Chondrocyte (in vitro differentiated cells): ENCODE measurements around the gene SPATA17. TPM values are rescaled to one million over a fixed set of nuclear protein-coding genes. Genes with fewer than 3 reads are reported as not detected.

Experiments
- DNase-seq: peaks from one replicate; pipeline ENCODE4 v3.0.0; 2021; ENCODE audit warnings: mixed read lengths, low spot score
- H3K27ac Mint-ChIP-seq: one replicate; pipeline ENCODE4 v1.8.0; 2021; ENCODE audit warnings: mild to moderate bottlenecking, moderate library complexity, mixed read lengths; ENCODE audit not compliant: unreplicated experiment
- H3K27me3 Mint-ChIP-seq: 2 replicates; pipeline ENCODE4 v1.8.0; 2021; ENCODE audit warnings: low read depth, mixed read lengths
- H3K36me3 Mint-ChIP-seq: 2 replicates; pipeline ENCODE4 v1.8.0; 2021; ENCODE audit warnings: low read depth, mixed read lengths
- H3K4me1 Mint-ChIP-seq: 2 replicates; pipeline ENCODE4 v1.8.0; 2021; ENCODE audit warnings: low read depth, mild to moderate bottlenecking, mixed read lengths
- H3K4me3 Mint-ChIP-seq: one replicate; pipeline ENCODE4 v1.8.0; 2021; ENCODE audit warnings: mild to moderate bottlenecking, moderate library complexity, mixed read lengths; ENCODE audit not compliant: unreplicated experiment
- H3K9me3 Mint-ChIP-seq: 2 replicates; pipeline ENCODE4 v1.8.0; 2021; ENCODE audit warnings: low read depth, mixed read lengths
- CTCF ChIP-seq: fragments of 200-600 bp; sonication (generic); IDR thresholded peaks from 2 replicates; pipeline ENCODE4 v1.5.0; 2021; ENCODE audit warnings: antibody characterized with exemption, mild to moderate bottlenecking, moderate library complexity
- total RNA-seq: library from RNA; stranded (reverse); gene quantifications from 3 replicates; pipeline ENCODE4 v1.2.1, GENCODE V29; 2021

Gene SPATA17
- total RNA-seq, 1 donor from 2014 or later, result 0.15 TPM

GRCh38 chr1:217876401-217876800 lies 245.3 kb downstream of the SPATA17 start:
- Mint-ChIP-seq H3K4me3 (no peak overlapping the region), H3K4me1 (no peaks in the 10 kb centered on the region), H3K27ac (no peak overlapping the region), H3K9me3 (no peaks in the 10 kb centered on the region), H3K36me3 (no peaks in the 10 kb centered on the region), H3K27me3 (peaks cover 20% of the 10 kb centered on the region)
- DNase-seq, result no peak
- TF ChIP-seq CTCF, result no peak

DNA sequence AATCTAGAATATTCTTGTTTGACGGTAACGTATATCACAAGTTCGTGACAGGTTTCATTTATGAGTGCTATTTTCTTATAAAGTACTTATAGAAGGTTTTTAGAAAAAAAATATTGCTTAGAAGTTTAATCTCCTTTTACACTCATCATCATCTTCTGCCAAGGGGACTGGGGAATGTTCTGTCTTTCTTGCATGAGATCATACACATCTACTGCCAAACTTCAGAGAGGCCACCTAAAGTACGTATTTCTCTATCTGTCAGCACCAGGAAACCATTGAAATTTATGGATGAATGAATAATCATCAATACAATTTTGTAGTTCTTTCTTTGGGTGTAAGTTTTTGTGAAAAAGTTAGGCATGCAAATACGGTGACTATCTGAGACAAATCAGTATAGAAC lies 245.8 kb downstream of the SPATA17 start:
- H3K4me1 Mint-ChIP-seq, result no peaks in the 10 kb centered on the region
- H3K9me3 Mint-ChIP-seq, result no peaks in the 10 kb centered on the region
- no peak for TF ChIP-seq CTCF
- H3K4me3 Mint-ChIP-seq, result no peak overlapping the region
- no peaks in the 10 kb centered on the region for H3K36me3 Mint-ChIP-seq
- DNase-seq, result no peak
- no peak overlapping the region for H3K27ac Mint-ChIP-seq
- H3K27me3 Mint-ChIP-seq, result peaks cover 18% of the 10 kb centered on the region

- no peak overlapping the region for H3K4me3 Mint-ChIP-seq
- H3K4me1 Mint-ChIP-seq, result no peaks in the 10 kb centered on the region
- no peak for DNase-seq
- H3K27ac Mint-ChIP-seq, result no peak overlapping the region
- no peaks in the 10 kb centered on the region for H3K36me3 Mint-ChIP-seq
- TF ChIP-seq CTCF, result no peak
- no peaks in the 10 kb centered on the region for H3K9me3 Mint-ChIP-seq
- H3K27me3 Mint-ChIP-seq, result peaks cover 10% of the 10 kb centered on the region
Observed at GRCh38 chr1:217881131-217881543, 250.0 kb downstream of the SPATA17 start.

- Mint-ChIP-seq H3K36me3 (no peaks in the 10 kb centered on the region), H3K9me3 (no peaks in the 10 kb centered on the region), H3K27ac (no peak overlapping the region), H3K27me3 (peaks cover 10% of the 10 kb centered on the region), H3K4me3 (no peak overlapping the region), H3K4me1 (no peaks in the 10 kb centered on the region)
- no peak for TF ChIP-seq CTCF
- no peak for DNase-seq
Observed at GRCh38 chr1:217881607-217882332, 250.6 kb downstream of the SPATA17 start.

DNA sequence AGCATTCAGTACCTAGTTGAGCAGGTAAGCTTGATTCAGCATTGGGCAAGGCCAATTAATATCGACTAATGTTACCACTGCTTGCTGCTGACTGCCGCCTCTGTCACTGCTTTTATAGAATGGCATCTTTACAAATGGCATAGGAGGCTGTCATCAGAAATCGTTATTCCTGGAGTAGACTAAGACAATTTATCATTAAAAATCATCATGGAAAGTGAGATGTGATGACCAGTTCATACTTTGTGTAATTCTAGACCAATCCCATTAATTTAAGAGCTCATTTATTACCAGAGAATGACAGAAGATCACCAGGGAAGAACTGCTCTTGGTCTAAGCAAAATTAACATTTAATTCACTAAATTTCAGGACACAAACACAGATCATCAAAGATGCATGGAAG lies 254.0 kb downstream of the SPATA17 start:
- H3K9me3 Mint-ChIP-seq, result peaks cover 4% of the 10 kb centered on the region
- no peaks in the 10 kb centered on the region for H3K36me3 Mint-ChIP-seq
- H3K27me3 Mint-ChIP-seq, result peaks cover 12% of the 10 kb centered on the region
- no peak overlapping the region for H3K27ac Mint-ChIP-seq
- TF ChIP-seq CTCF, result no peak
- H3K4me1 Mint-ChIP-seq, result no peaks in the 10 kb centered on the region
- DNase-seq, result no peak
- no peak overlapping the region for H3K4me3 Mint-ChIP-seq
